Uterus (tissue), 2 donors: Measurements from ENCODE around the gene TECPR1.

Experiments used
- CTCF ChIP-seq, 4 experiments: fragments of 200-600 bp in 2 of 4; fragments of 450-650 bp in 2 of 4; sonication (generic) in 2 of 4; IDR thresholded peaks; one replicate each; pipeline ENCODE4 v1.5.1; 2016 to 2019; ENCODE audit warnings: antibody characterized with exemption in 4 of 4, mild to moderate bottlenecking in 2 of 4, moderate library complexity in 1 of 4
- POLR2A ChIP-seq, 2 donors: fragments of 450-650 bp; IDR thresholded peaks; one replicate each; pipeline ENCODE4 v1.6.1; 2016; ENCODE audit warnings: antibody characterized with exemption in 2 of 2, mild to moderate bottlenecking in 1 of 2, moderate library complexity in 1 of 2

GRCh38 chr7:98210513-98211220, 41.4 kb downstream of the TECPR1 start:
- TF ChIP-seq CTCF (IDR thresholded peaks at IDR 0.05) (no peak), POLR2A (IDR thresholded peaks at IDR 0.05) (no peak)
